NCI-H187 (cell line): ENCODE measurements around the gene APOL6.

Experiments used
- DNase-seq, 2 experiments: peaks; one replicate each; lab custom pipeline; 2025; lab: John Stamatoyannopoulos, UW

Gene APOL6, protein sequence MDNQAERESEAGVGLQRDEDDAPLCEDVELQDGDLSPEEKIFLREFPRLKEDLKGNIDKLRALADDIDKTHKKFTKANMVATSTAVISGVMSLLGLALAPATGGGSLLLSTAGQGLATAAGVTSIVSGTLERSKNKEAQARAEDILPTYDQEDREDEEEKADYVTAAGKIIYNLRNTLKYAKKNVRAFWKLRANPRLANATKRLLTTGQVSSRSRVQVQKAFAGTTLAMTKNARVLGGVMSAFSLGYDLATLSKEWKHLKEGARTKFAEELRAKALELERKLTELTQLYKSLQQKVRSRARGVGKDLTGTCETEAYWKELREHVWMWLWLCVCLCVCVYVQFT

DNA sequence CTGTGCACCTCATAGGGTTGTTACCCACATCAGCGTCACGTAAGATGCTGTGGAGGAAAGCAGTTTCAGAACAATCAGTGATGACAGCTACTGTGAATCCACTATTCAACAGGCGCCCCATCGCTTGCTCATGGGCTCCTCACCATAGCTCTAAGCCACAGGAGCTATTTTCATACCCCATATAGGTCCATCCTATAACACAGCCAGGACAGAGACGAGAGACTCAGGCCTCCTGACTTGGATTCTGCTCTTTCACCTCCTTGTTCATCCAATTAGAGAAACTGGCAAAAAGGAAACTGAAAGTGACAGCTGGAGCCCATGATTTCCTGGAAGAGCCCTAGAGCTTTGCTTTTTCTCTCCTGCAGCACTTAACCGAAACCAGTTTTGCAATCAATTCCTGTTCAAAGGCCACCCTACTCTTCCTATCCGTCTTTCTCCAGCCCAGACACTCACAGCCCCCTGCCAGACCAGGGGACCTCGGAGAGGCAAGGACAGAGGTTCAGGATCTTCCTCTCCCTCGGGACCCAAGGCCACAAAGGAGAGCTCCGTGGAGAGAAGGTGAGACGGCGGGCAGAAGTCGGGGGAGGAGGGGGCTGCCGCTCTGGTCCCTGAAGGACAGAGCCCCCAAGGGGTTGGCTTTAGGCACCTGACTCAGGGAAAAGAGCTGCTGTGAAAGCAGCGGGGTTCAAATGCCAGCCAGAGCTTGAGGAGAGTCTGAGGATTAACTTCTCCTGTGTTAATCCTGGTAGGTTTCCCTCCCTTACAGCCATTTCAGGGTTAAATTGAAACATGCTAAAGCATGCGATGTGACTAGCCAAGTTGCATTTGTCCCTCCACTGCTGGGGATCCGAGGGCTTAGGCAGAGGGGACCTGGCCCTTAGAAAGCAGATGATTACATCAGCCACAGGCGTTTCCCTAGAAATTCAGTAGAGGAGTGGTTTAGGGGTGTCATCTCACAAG lies at the start of gene APOL6:
TSS of gene APOL6 (plus strand) at position 381 of the 960 bp plus-strand sequence. CDS start 7,980 bp downstream, outside the sequence.
- DNase-seq: no peak

DNA sequence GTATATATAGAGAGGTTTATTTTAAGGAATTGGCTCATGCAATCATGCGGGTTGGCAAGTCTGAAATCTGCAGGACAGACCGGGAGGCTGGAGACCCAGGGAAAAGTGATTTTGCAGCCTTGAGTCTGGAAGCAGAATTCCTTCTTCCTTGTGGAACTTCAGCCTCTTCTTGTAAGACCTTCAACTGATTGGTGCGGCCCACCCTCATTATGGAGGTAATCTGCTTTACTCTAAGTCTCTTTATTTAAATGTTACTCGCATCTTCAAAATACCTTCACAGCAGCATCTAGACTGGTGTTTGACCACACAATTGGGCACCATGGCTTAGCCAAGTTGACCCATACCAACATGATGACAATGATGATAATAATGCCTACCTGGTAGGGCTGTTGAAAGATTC lies 48.9 kb upstream of the APOL6 start:
- no peak for DNase-seq

DNA sequence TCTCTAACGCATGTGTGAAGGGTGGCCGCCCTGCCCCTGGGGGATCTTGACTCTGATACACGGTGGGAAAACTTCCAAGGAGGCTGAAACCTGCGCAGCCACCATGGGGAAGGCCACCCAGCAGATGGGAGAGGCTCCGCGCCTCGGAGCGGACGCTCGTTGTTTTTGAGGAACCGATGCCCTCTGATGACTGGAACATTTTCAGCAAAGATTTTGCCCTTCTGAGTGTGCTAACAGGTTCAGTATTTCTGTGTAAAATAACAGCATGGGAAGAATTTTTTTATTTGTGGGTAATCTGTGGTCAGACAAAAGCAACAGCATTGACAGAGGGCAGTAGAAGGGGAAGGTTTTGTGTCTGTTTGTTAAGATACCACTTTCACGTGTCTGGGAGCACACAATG lies 47.8 kb upstream of the APOL6 start:
- DNase-seq: no peak

DNA sequence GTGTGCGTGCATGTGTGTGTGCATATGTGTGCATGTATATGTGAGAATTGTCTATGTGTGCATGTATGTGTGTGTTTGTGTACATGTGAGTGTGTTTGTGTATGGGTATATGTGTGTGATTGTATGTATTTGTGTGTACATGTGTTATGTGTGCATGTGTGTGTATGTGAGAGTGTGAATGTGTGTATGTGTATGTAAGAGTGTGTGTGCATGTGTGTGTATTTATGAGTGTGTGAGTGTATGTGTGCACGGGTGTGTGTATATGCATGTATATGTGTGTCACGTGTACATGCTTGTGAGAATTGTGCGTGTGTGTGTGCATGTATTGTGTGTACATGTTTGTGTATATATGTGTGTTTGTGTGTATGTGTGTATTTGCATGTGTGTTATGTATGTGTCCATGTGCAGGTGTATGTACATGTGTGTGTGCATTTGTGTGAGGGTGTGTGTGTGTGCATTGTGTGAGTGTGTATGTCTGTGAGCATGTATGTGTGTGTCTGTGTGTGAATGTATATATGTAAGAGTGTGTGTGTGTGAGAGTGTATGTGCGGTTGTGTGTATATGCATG lies 47.1 kb upstream of the APOL6 start:
- DNase-seq: no peak

DNA sequence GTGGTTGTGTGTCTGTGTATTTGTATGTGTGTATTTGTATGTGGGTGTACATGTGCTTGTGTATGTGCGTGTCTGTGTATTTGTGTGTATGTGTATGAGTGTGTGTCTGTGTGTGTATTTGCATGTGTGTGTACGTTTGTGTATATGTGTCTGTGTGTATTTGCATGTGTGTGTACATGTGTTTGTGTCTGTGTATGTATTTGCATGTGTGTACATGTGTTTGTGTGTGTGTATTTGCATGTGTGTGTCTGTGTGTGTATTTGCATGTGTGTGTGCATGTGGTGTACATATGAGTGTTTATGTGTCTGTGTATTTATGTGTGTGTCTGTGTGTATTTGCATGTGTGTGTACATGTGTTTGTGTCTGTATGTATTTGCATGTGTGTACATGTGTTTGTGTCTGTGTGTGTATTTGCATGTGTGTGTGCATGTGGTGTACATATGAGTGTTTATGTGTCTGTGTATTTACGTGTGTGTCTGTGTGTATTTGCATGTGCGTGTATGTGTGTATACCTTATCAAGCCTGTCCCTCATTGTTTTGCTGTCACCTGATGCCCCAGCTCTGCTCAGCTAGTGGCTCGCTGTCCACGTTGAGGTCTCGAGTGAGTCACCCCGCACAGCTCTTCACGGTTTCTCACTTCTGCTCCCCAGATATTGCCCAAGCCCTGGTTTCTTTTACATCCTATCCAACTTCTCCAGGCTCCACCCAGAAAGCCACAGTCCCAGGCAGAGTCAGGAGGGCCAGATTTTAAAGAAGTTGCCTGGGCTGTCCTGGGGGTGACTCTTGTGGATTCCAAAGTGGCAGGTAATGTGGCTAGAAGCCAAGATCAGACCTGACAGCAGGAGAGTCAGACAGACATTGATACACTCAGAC lies 46.3 kb upstream of the APOL6 start:
- DNase-seq: no peak

DNA sequence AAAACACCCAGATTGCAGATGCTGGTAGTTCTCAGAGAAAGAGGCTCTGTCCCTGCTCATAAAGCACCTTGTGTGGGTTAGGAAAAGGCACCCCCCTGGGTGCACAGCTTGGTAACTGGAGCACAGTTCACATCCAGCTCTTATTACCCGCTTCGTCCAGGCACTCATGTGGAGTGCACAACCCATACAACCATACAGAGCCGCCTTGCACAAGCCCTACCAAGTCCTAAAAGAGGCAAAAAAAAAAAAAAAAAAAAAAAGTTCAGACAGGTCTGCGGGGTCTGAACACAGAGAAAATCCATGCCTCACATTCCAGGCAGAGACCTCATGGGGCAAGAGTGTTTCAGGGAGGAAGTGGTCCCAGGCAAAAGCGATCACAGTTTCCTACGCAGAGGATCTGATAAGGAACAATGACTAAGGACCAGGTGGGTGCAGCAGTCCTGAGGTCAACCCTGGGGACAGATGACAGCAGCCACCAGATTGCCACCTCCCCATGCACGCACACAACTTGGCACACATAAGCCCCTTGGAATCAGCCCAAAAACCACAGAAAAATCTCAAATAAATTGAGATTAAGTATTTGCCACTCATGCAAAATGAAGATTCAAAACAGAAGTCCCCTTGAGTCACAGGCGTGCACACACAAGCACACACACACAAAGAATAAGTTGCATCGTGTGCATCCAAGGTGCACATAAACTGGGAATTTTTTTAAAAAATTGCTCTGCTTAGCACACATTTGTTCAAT lies 43.5 kb upstream of the APOL6 start:
- no peak for DNase-seq

DNA sequence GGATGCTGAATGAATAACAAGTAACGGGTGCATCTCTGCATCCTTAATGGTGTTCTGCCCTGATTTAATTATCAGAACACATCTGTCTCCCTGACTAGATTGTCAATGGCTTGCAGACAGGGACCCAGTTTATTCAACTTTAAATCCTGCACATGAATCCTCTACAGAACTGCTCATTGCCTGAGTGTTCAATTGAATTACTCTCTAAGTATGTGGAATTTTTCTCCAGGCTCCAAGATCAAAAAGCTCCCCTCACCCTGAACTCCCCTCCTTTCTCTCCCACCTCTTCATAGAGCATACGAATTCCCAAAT lies 42.9 kb upstream of the APOL6 start:
- DNase-seq: no peak

DNA sequence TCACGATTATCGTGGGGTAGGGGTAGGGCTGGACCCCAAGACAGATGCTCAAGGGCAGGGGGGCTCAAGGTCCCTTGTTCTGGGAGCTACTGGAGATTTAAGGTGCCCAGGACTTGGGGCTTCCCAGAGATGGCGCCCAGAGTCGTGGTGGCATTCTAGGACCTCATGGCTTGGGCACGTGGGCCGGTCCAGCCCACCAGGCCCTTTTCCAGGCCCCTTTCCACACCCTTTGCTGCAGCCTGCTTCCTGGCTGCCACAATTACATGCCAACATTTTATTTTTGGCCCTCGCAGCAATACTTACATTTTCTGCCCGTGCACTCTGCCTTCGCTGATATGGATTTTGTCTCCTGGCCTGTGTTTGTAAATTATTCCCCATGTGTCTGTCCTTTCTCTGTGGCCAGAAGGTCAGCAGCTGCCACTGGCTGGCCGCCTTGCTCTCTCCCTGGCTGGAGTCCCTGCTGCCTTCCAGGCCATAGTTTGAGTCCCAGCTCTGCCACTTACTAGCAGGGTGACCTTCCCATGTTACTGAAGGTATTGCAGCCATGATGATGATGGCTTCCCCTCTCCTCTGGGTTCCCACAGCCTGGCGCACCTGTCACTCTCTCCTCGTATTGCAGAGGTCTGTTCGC lies 42.3 kb upstream of the APOL6 start:
- no peak for DNase-seq

DNA sequence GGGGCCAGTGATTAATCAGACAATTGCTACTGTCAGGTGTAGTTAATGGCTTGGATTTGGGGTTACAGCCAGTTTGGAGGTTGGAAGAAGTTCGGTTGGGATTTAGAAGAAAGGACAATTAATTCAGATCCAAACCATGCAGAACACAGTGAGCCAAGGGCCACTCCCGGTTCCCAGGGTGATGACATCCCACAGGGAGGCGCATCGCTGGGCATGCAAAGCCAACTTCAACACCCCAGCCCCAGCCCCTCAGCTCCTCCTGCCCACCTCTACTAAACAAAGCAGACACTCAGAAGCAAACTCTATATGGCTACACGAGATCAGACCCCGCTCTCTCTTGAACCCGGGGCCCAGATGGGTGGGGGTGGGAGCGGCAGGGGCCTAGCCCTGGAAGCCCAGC lies 41.3 kb upstream of the APOL6 start:
- DNase-seq: no peak

DNA sequence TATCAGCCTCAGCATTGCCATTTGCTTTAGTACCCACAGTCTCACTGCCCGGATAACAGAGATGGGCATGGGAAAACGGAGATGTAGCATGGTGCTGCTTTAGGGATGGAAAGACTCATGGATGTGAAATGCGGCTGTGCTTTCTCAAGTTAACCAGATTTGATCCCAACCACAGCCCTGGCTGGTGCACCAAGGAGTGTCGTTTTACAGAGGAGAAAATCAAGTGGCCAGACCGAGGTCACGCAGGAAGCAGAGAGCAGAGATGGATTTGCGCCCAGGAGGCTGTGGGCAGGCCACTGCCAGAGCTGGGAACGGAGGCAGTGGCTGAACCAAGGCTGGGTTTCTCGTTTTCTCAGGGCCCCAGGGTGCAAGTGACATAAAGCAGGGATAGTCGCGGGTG lies 40.2 kb upstream of the APOL6 start:
- DNase-seq: no peak

DNA sequence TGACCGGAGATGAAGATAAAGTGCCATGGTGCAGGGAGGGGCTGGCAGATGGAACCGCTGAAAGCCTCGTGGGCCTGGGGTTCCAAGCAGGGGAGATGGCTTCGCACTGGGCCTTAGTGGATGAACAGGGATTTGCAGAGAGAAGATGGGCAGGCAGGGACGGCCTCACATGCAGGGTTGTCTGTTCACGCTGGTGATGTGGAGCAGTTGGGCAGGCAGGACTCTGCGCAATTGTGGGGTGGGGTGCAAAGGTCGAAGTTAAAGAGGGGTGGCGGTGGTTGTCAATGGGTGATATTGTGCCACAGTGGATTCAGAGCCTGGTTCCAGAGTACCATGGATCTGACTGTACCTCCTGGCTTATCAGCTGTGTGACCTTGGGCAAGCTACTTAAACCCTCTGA lies 39.0 kb upstream of the APOL6 start:
- DNase-seq: no peak

DNA sequence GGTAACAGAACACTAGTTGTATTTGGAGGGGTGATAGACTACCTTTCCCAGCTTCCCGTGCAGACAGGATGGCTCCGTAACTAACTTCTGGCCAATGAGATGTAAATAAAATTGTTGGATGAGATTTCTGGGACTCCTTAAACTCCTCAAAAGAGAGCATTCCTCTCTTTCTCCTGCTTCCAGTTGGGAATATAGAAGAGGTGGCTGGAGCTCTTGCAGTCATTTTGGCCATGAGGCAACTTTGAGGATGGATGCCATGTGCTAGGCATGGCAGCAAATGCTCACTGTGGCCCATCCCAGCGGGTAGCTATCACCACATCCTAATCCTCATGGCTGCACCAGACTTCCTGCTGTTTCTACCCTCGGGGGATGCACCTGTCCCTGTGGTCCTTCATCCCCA lies 38.5 kb upstream of the APOL6 start:
- DNase-seq: no peak

DNA sequence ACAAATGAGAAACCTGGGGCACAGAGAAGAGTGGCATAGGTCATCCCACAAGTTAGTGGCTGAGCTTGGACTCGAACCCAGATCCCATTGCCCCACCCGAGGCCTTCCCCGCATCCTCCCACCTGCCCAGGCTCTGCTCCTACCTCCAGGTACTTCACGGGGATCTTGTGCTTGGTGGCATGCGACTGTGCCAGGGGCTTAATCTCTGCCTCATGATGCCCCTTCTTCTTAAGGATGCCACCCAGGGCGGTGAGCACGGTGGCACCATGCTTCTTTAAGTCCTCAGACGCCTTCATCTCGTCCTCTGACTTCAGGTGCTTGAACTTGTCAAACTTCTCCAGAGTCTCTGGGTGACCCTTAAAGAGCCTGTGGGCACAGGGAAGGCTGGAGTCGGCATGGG lies 37.5 kb upstream of the APOL6 start:
- DNase-seq: no peak

DNA sequence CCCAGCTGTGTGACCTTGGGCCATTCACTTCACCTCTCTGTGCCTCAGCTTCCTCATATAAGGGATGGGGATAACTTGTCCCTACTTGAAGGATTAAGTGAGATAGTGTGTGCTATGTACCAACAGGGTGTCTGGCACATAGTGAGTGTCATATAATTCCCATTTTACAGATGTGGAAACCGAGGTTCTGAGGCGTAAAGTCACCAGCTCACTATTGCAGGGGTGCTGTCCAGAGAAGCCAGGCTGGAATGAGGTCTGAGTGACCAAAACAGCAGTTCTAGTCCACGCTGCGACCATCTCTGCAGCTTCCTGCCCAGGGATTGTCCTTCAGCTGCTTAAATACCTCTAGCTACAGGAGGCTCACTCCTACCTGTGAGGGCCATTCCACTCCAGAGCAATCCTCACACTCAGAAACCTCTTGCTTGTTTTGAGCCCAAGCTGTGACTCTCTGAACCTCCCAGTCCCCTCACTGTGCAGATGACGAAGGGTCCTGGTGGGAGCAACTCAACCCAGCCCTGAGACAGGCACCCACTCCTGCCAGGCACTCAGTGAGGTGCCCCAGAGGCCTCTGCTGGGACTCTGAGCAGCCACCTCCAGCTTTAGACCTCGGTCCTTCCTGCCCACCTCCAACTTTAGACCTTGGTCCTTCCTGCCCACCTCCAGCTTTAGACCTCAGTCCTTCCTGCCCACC lies 36.9 kb upstream of the APOL6 start:
- DNase-seq: no peak

DNA sequence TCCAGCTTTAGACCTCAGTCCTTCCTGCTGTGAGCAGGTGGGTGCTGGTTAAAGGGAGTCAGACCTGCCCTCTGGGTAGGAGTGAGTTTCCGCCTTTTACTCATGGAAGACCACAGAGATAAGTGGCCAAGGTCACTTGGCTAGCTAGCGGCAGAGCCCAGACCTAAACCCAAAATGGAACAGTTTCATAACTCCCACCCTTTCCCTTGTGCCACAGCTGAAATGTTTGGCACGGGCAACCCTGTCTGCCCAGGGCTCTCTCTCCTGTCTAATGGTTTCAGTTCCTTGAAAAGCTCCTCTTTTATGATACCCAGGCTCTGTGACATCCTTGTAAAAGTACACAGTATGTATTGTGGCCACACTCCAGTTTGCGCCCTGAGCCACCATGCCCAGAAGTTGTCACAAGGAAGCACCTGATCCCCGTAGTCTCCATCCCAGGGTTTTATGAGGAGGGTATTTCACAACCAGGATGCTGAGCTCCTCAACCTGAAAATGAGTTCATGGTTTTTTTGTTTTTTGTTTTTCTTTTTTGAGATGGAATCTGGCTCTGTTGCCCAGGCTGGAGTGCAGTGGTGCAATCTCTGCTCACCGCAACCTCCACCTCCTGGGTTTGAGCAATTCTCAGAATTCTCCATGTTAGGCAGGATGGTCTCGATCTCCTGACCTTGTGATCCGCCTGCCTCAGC lies 36.2 kb upstream of the APOL6 start:
- DNase-seq: no peak

DNA sequence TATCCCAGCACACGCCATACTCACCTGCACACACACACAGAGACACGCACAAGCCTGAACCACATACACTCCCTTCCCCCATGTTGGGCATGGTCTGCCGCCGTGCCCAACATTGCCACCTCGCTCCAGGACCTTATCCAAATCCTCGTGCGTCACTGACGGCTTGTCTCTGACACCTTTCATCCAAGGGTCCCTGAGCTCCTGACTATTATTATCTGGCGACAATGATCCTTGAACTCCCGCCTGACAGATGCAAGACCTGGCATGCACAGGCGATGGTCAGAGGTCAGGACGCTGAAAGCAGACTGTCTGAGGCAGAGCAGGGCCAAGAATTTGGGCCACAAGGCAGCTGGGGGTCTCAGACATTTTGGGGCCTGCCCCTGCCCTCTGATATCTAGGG lies 35.3 kb upstream of the APOL6 start:
- no peak for DNase-seq

DNA sequence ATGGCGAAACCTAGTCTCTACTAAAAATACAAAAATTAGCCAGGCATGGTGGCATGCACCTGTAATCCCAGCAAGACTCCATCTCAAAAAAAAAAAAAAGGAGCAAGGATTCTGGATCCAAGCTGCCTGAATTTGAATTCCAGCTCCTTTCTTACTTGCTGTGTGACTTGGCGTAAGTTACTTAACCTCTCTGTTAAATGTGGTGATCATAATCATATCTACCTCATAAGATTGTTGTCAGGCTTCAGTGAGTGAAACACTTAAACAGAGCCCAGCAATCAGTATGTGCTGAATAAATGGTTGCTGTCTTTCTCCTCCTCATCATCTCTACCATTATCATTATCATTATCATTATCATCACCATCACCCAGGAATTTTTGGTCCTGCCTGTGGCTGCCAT lies 33.8 kb upstream of the APOL6 start:
- no peak for DNase-seq

DNA sequence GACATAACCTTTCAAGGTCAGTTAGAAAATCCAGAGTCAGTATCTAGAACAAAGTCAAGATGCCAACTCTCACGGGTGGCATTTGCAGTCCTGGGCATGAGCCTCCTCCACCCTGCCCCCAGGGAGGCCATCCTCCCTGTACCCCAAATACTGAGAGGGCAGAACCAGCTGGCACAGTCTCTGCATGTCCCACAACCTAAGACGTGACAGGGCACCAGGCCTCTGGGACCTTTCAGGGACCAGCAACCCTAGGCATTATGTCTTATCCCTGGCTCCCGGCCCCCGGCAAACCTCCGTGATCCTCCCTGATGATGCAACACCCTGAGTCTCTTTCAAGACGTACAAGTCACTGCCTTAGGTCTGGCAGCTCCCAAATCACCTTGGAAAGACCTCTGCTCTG lies 33.1 kb upstream of the APOL6 start:
- DNase-seq: no peak

DNA sequence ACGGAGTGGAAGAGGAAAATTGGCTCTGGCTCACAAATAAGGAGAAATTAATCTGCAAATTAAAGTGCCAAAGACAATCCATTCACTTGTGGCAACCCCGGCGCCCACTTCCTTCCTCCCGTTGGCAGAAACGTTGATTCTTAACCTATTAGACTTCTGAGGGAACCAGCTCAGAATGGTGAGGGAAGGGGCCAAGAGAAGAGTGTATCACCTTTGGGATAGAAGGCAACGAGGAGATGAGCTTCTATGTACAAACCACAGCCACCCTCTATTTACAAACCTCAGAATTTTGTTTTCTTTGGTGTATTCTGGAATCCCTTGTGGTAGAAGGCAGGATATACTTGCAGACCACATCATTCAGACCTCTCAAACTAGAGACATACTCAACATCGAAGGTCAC lies 32.2 kb upstream of the APOL6 start:
- DNase-seq: no peak
